Heart left ventricle (tissue), 16 donors: Measurements from ENCODE around the gene CLPTM1L. TPM values are rescaled to one million over a fixed set of nuclear protein-coding genes. Genes with fewer than 3 reads are reported as not detected.
A peak's percentile ranks its signal among the peaks of the same experiment; 100 is the strongest.

Experiments
- ATAC-seq, 4 donors: fragments of 200-7000 bp; cut with Tn5 transposase; one replicate each; pipeline ENCODE4 v1.9.1; 2020 to 2022; ENCODE audit warnings: moderate library complexity in 4 of 4, mild to moderate bottlenecking in 3 of 4, moderate number of reproducible peaks in 1 of 4
- DNase-seq, 5 donors: peaks; one replicate each; pipeline ENCODE4 v3.0.0-alpha.2; 2020
- H3K27ac ChIP-seq, 12 donors: fragments of 200-600 bp; sonication (generic) in 4 of 12; one replicate each; pipeline versions ENCODE4 v1.5.0 to v1.8.0; 2016 to 2022; ENCODE audit warnings: mild to moderate bottlenecking in 2 of 12
- H3K27me3 ChIP-seq, 9 donors: fragments of 200-600 bp; sonication (generic) in 2 of 9; one replicate each; pipeline versions ENCODE4 v1.5.1 to v1.8.0; 2016 to 2022; ENCODE audit warnings: mild to moderate bottlenecking in 3 of 9
- H3K36me3 ChIP-seq, 9 donors: fragments of 200-600 bp; sonication (generic) in 2 of 9; one replicate each; pipeline versions ENCODE4 v1.5.0 to v1.8.0; 2018 to 2022; ENCODE audit warnings: mild to moderate bottlenecking in 2 of 9
- H3K4me1 ChIP-seq, 12 donors: fragments of 200-600 bp; sonication (generic) in 4 of 12; one replicate each; pipeline versions ENCODE4 v1.5.0 to v1.8.0; 2016 to 2022; ENCODE audit warnings: mild to moderate bottlenecking in 3 of 12
- H3K4me3 ChIP-seq, 12 donors: fragments of 200-600 bp; sonication (generic) in 4 of 12; one replicate each; pipeline versions ENCODE4 v1.5.0 to v1.8.0; 2017 to 2022; ENCODE audit warnings: mild to moderate bottlenecking in 9 of 12, moderate library complexity in 4 of 12
- H3K9me3 ChIP-seq, 12 donors: fragments of 200-600 bp; sonication (generic) in 4 of 12; one replicate each; pipeline versions ENCODE4 v1.5.0 to v1.8.0; 2016 to 2022; ENCODE audit warnings: mild to moderate bottlenecking in 1 of 12
- POLR2A ChIP-seq, 2 donors: fragments of 450-650 bp; IDR thresholded peaks; one replicate each; pipeline ENCODE4 v1.6.1; 2017; ENCODE audit warnings: antibody characterized with exemption in 2 of 2, mild to moderate bottlenecking in 2 of 2, moderate library complexity in 2 of 2
- WGBS, 4 donors: extraction: QIAGEN DNeasy Blood & Tissue Kit in 2 of 4; methylation state at CpG; one replicate each; pipeline versions ENCODE4 v1.1.5 to v1.1.7; 2013 to 2018; 5-methylcytosine and 5-hydroxymethylcytosine counted together
- intact Hi-C, 10 donors: fragments of 100-400 bp; cut with DNase I; formaldehyde crosslinking; loops; one replicate each; pipeline versions ENCODE4 v1.11.1 to v1.14.2; 2022
- long read RNA-seq, 3 donors: library from polyadenylated mRNA; unstranded; transcript quantifications; one replicate each; pipeline ENCODE4 v2.0.0, GENCODE V29; 2020 to 2021
- polyA plus RNA-seq, 2 donors: library from polyadenylated mRNA; stranded (reverse); fragments of 200-250 nt; gene quantifications; one replicate each; pipeline ENCODE4 v1.2.3, GENCODE V29; 2013
- total RNA-seq, 9 donors: library from RNA; depleted of rRNA in 2 of 9; stranded (reverse); fragments of >200 nt in 2 of 9; fragmentation: NEBNext Ultra II Directional in 3 of 9; extraction: Animal tissue kit (Norgen Biotek cat#: 25700) in 3 of 9; gene quantifications; one replicate each; pipeline versions ENCODE4 v1.1.0 to v1.2.4, GENCODE V29; 2016 to 2023
- TF ChIP-seq, protein P1 (sequence below), 12 donors: fragments of 200-600 bp; sonication (generic) in 4 of 12; IDR thresholded peaks; one replicate each; pipeline versions ENCODE4 v1.5.0 to v1.8.0; 2018 to 2022; ENCODE audit warnings: antibody characterized with exemption in 12 of 12, mild to moderate bottlenecking in 5 of 12
- donor health status: ischemic (EF 13 %, LVEDD 7.1; RV severe dilation, severe dysfunction).
- donor health status: healthy with polysubstance abuse.
- donor health status: DM: no; HTN: yes; CAD: no.
- donor health status: DM: no; HTN: no; CAD: no.
- donor health status: ischemic (EF 25% LVEDD 6.9; RV normal size, moderate dysfunction).
- donor health status: ischemic (EF 25% LVEDD 5.7; RV mildly dilated, moderate dysfunction).
- donor health status: healthy.
- donor health status: DM: yes; HTN: yes; CAD: no.
- donor health status: ischemic (EF 35%, LVEDD 5.7; RV mildly dilated, moderate dysfunction).
- donor health status: nonischemic (EF 11% LVEDD 7.7; RV severe dilation, severe dysfunction).
- donor health status: DM: yes; HTN: yes; CAD: no.
- donor health status: PGD.
- donor health status: ischemic (EF 29% LVEDD 5.4; RV normal size, mild dysfunction).
- donor health status: nonischemic (EF 23%, LVEDD 6.1; RV moderate dilation, normal function).

CLPTM1L gene, protein sequence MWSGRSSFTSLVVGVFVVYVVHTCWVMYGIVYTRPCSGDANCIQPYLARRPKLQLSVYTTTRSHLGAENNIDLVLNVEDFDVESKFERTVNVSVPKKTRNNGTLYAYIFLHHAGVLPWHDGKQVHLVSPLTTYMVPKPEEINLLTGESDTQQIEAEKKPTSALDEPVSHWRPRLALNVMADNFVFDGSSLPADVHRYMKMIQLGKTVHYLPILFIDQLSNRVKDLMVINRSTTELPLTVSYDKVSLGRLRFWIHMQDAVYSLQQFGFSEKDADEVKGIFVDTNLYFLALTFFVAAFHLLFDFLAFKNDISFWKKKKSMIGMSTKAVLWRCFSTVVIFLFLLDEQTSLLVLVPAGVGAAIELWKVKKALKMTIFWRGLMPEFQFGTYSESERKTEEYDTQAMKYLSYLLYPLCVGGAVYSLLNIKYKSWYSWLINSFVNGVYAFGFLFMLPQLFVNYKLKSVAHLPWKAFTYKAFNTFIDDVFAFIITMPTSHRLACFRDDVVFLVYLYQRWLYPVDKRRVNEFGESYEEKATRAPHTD
- 10 to 100 TPM; 31.0 to 60.2 (median 39.4) TPM for total RNA-seq
- 10 to 100 TPM; 23.5 to 96.8 TPM for polyA plus RNA-seq
- long read RNA-seq, donor 1, transcript CLPTM1L-201 (17 exons, 2,500 nt): major isoform, 124 of 154 reads
- long read RNA-seq, donor 1, partial matches to known transcripts: 2 of 154 reads
- long read RNA-seq, donor 1, other reads (novel, unspliced or antisense): 28 of 154 reads
- long read RNA-seq, donor 2, transcript CLPTM1L-201 (17 exons, 2,500 nt): major isoform, 214 of 256 reads
- long read RNA-seq, donor 2, partial matches to known transcripts: 9 of 256 reads
- long read RNA-seq, donor 2, other reads (novel, unspliced or antisense): 33 of 256 reads
- long read RNA-seq, donor 3, transcript CLPTM1L-201 (17 exons, 2,500 nt): major isoform, 191 of 236 reads
- long read RNA-seq, donor 3, partial matches to known transcripts: 15 of 236 reads
- long read RNA-seq, donor 3, other reads (novel, unspliced or antisense): 27 of 236 reads

DNA sequence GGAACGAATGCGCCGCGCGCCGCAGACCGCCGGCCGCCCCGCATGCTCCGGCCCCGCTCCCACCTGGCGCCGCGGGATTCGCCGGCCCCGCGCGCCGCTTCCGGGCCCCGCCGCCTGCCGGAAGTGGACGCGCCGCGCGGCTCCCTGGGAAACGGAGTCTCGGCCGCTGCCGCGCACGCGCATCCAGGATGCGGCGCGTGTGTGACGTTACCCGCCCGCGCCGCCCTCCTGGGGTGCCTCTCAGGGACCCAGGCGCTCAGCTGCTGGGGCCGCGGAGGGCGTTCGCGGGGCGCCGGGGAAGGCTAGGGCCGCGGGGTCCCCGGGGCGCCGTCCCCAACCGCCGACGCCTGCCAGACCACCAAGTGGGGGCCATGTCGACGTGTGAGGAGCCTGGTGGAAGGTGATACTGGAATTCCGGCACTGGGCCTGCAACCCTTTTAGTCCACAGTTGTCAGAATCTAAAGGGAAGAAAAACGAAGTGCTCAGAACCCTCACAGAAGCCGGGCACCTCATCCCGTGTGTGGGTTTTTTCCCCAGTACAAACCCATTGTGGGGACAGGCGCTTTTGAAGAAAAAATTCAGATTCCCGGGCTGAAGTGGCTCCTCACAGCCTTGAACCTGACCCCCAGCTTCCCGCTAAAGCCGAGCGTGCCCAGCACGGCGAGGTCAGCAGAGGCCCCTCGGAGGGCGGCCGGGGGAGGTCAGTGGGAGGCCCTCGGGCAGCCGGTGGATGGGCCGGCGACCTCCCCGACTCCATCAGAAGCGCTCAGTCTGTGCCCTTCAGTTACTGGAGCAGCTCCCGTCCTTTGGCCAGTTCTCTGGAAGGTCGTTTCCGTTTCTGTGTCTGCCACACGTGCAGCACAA is at the start of gene CLPTM1L:
CLPTM1L (minus strand) TSS at position 125 of the 864 bp plus-strand sequence. CDS start 258 bp downstream, outside the sequence.
- ATAC-seq (peak; percentile 83 to 98 (median 96)), DNase-seq (peak; percentile 86 to 93 (median 89))
- Histone ChIP-seq H3K27ac (peak within 1 kb of the TSS; percentile 54 to 94 (median 91)), H3K27me3 (no peaks in the 10 kb centered on the region), H3K4me3 (peak within 1 kb of the TSS; percentile 78 to 100 (median 94)), H3K9me3 (no peaks in the 10 kb centered on the region), H3K4me1 (peaks cover 0 to 25% (median 20%) of the 10 kb centered on the region in 12 donors), H3K36me3 (peaks cover 0 to 33% (median 27%) of the 10 kb centered on the region in 9 donors)
- intact Hi-C loops: loop anchor here in 2 of 10 donors (2.0 to 10.0 kb wide), 3 partner anchors 180 to 460 kb away; partner anchors contain the start of gene NDUFS6 (in 1 of the 2)
- 1 to 6% (median 1%) methylated on average over 12 to 87 of the region's 87 CpGs for WGBS, 4 donors
- peak; percentile 50 to 88 for TF ChIP-seq POLR2A (IDR thresholded peaks at IDR 0.05)
- TF ChIP-seq, protein P1, sequence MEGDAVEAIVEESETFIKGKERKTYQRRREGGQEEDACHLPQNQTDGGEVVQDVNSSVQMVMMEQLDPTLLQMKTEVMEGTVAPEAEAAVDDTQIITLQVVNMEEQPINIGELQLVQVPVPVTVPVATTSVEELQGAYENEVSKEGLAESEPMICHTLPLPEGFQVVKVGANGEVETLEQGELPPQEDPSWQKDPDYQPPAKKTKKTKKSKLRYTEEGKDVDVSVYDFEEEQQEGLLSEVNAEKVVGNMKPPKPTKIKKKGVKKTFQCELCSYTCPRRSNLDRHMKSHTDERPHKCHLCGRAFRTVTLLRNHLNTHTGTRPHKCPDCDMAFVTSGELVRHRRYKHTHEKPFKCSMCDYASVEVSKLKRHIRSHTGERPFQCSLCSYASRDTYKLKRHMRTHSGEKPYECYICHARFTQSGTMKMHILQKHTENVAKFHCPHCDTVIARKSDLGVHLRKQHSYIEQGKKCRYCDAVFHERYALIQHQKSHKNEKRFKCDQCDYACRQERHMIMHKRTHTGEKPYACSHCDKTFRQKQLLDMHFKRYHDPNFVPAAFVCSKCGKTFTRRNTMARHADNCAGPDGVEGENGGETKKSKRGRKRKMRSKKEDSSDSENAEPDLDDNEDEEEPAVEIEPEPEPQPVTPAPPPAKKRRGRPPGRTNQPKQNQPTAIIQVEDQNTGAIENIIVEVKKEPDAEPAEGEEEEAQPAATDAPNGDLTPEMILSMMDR (IDR thresholded peaks at IDR 0.05): no peak

DNA sequence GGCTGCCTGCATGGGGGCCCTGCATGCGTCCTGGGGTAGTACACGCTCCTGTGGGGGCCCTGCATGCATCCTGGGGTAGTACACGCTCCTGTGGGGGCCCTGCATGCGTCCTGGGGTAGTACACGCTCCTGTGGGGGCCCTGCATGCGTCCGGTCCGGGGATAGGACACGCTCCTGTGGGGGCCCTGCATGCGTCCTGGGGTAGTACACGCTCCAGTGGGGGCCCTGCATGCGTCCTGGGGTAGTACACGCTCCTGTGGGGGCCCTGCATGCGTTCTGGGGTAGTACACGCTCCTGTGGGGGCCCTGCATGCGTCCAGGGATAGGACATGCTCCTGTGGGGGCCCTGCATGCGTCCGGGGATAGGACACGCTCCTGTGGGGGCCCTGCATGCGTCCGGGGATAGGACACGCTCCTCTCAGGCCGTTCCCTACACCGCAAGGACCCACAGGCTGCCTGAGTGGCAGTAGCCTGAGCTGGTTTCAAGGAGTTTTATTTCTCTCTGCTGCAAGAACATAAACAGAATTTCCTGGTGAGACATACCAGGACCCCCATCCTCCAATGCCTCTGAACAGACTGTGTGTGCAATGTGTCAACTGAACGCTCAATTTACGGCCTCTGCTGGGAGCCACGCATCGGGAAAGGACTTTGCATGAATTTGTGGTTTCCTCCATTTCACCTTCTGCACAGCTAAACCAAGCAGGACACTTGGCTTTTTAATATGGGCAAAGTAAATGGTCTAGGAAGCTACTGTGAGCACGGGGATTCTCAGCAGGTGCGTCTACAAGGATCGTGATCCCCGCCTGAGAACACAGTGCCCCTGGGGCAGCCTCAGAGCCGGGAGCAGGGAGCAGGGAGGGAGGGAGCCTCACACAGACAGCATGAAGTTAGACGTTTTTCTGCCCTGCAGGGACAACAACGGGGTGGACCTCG is 48.9 kb upstream of the CLPTM1L start:
- DNase-seq (peak in 2 of 5 donors; percentile 17 to 19), ATAC-seq (no peak)
- TF ChIP-seq, protein P1 (IDR thresholded peaks at IDR 0.05): no peak
- no peak for TF ChIP-seq POLR2A (IDR thresholded peaks at IDR 0.05)
- H3K4me3 ChIP-seq: no peak overlapping the region
- peaks cover 0 to 47% (median 12%) of the 10 kb centered on the region in 9 donors for H3K27me3 ChIP-seq
- H3K9me3 ChIP-seq: peaks cover 0 to 9% (median 0%) of the 10 kb centered on the region in 12 donors
- no peak overlapping the region for H3K27ac ChIP-seq
- intact Hi-C loops: no loop called here
- WGBS, 4 donors: 69 to 77% (median 71%) methylated on average over 24 to 36 of the region's 36 CpGs
- no peaks in the 10 kb centered on the region for H3K4me1 ChIP-seq
- no peaks in the 10 kb centered on the region for H3K36me3 ChIP-seq
